HCT116 (cell line): ENCODE results near the gene ARPC5. TPM values are rescaled to one million over a fixed set of nuclear protein-coding genes. Genes with fewer than 3 reads are reported as not detected.
A peak's percentile ranks its signal among the peaks of the same experiment; 100 is the strongest.

ENCODE experiments used
- ATAC-seq: fragments of 200-7000 bp; cut with Tn5 transposase; 2 replicates; pipeline ENCODE4 v1.9.1; 2020; ENCODE audit warnings: mild to moderate bottlenecking, moderate library complexity
- BruUV-seq: library from RNA; stranded (reverse); fragments of 400-500 nt; replicated peaks from 2 replicates; lab custom pipeline; 2021; lab: Mats Ljungman, UMichigan
- CTCF ChIA-PET: fragments of 300-600 bp; sonication (Branson Sonifier 250); formaldehyde crosslinking; loops from one replicate; lab custom pipeline; 2021; ENCODE audit warnings: antibody characterized with exemption; lab: Charles Lee
- POLR2A ChIA-PET: fragments of 300-600, 350-600 bp; sonication (Branson Sonifier 250); formaldehyde crosslinking; loops from one replicate; lab custom pipeline; 2021; ENCODE audit warnings: antibody characterized with exemption; lab: Charles Lee
- RAD21 ChIA-PET, 2 experiments: fragments of 300-600 bp; sonication (Branson Sonifier 250); formaldehyde crosslinking; loops; one replicate each; lab custom pipeline; 2023; ENCODE audit warnings: low total read pairs in 2 of 2; ENCODE audit not compliant: uncharacterized antibody in 2 of 2, unreplicated experiment in 2 of 2, low non-redundant PET in 1 of 2; lab: Charles Lee
- DNase-seq: peaks from one replicate; pipeline ENCODE4 v3.0.0-alpha.2; 2010; ENCODE audit warnings: low read depth, low spot score
- H2AFZ ChIP-seq: fragments of 200-600 bp; shearing (Covaris generic), sonication (generic); 2 replicates; pipeline ENCODE4 v1.6.1; 2017; ENCODE audit warnings: low read depth, mixed run types, mixed read lengths, antibody characterized with exemption, low read length; ENCODE audit not compliant: poor library complexity, severe bottlenecking
- H3K27ac ChIP-seq: 2 replicates; pipeline ENCODE4 v1.5.1; 2012; ENCODE audit warnings: low read depth, low read length
- H3K27me3 ChIP-seq: fragments of 200-600 bp; sonication (generic); 2 replicates; pipeline ENCODE4 v1.6.1; 2016; ENCODE audit warnings: mixed run types, low read length, mixed read lengths; ENCODE audit not compliant: insufficient read depth
- H3K36me3 ChIP-seq, 2 experiments: fragments of 200-500 bp in 1 of 2; fragments of 200-600 bp in 1 of 2; sonication (Bioruptor generic) in 1 of 2; sonication (generic) in 1 of 2; 2 replicates each; pipeline versions ENCODE4 v1.5.1 to v1.6.1; 2014 to 2016; ENCODE audit warnings: low read length in 2 of 2, inconsistent platforms in 1 of 2, mixed read lengths in 1 of 2, mixed run types in 1 of 2; ENCODE audit not compliant: insufficient read depth in 2 of 2, control insufficient read depth in 1 of 2
- H3K4me1 ChIP-seq, 2 experiments: fragments of 200-600 bp in 1 of 2; sonication (generic) in 1 of 2; 2 replicates each; pipeline versions ENCODE4 v1.5.1 to v1.6.1; 2012 to 2017; ENCODE audit warnings: low read length in 2 of 2, inconsistent platforms in 1 of 2, mild to moderate bottlenecking in 1 of 2, mixed read lengths in 1 of 2, mixed run types in 1 of 2, moderate library complexity in 1 of 2; ENCODE audit not compliant: insufficient read depth in 2 of 2, control insufficient read depth in 1 of 2
- H3K4me2 ChIP-seq: fragments of 200-600 bp; sonication (generic); 2 replicates; pipeline ENCODE4 v1.6.1; 2017; ENCODE audit warnings: mixed run types, low read length, mixed read lengths
- H3K4me3 ChIP-seq, 2 experiments: fragments of 200-600 bp in 1 of 2; sonication (generic) in 1 of 2; replicated peaks in 1 of 2; 2 replicates each; pipeline ENCODE4 v1.5.1; 2011 to 2016; ENCODE audit warnings: low read length in 2 of 2, control low read depth in 1 of 2, low read depth in 1 of 2, mild to moderate bottlenecking in 1 of 2, mixed read lengths in 1 of 2, mixed run types in 1 of 2
- H3K79me2 ChIP-seq: fragments of 200-600 bp; sonication (generic); 2 replicates; pipeline ENCODE4 v1.6.1; 2017; ENCODE audit warnings: mild to moderate bottlenecking, mixed run types, low read length, moderate library complexity, mixed read lengths; ENCODE audit not compliant: insufficient read depth
- H3K9ac ChIP-seq: fragments of 200-600 bp; sonication (generic); 2 replicates; pipeline ENCODE4 v1.6.1; 2016; ENCODE audit warnings: low read length, mixed read lengths
- H3K9me2 ChIP-seq: fragments of 200-600 bp; sonication (generic), shearing (Covaris generic); 2 replicates; pipeline ENCODE4 v1.6.1; 2017; ENCODE audit warnings: mixed run types, mild to moderate bottlenecking, moderate library complexity; ENCODE audit not compliant: insufficient read depth
- H3K9me3 ChIP-seq, 2 experiments: fragments of 200-500 bp in 1 of 2; fragments of 200-600 bp in 1 of 2; sonication (Bioruptor generic) in 1 of 2; sonication (generic) in 1 of 2; 2 replicates each; pipeline ENCODE4 v1.6.1; 2014 to 2017; ENCODE audit warnings: low read length in 2 of 2, mixed read lengths in 2 of 2, inconsistent platforms in 1 of 2, low read depth in 1 of 2, mild to moderate bottlenecking in 1 of 2, mixed run types in 1 of 2, moderate library complexity in 1 of 2; ENCODE audit not compliant: control insufficient read depth in 1 of 2, insufficient read depth in 1 of 2
- H4K20me1 ChIP-seq: fragments of 200-600 bp; sonication (generic), shearing (Covaris generic); 2 replicates; pipeline ENCODE4 v1.6.1; 2017; ENCODE audit warnings: mixed run types, mild to moderate bottlenecking, moderate library complexity; ENCODE audit not compliant: insufficient read depth
- CTCF ChIP-seq, 3 experiments: fragments of 200-600 bp in 1 of 3; sonication (generic) in 1 of 3; IDR thresholded peaks in 2 of 3; conservative IDR thresholded peaks in 1 of 3; 2 replicates each; pipeline ENCODE4 v1.5.1; 2012 to 2017; ENCODE audit warnings: low read depth in 2 of 3, low read length in 2 of 3, antibody characterized with exemption in 1 of 3, borderline replicate concordance in 1 of 3, control low read depth in 1 of 3, mild to moderate bottlenecking in 1 of 3, mixed read lengths in 1 of 3, mixed run types in 1 of 3, moderate library complexity in 1 of 3; ENCODE audit not compliant: insufficient read depth in 1 of 3
- EGR1 ChIP-seq: IDR thresholded peaks from 2 replicates; pipeline ENCODE4 v1.6.1; 2012; ENCODE audit warnings: low read depth
- SP1 ChIP-seq: IDR thresholded peaks from 2 replicates; pipeline ENCODE4 v1.6.1; 2012; ENCODE audit warnings: low read depth
- intact Hi-C: fragments of 100-400 bp; cut with micrococcal nuclease; formaldehyde crosslinking; loops from 2 replicates; pipeline ENCODE4 v1.10.0; 2022
- total RNA-seq: library from RNA; stranded (reverse); gene quantifications from one replicate; pipeline ENCODE4 v1.2.1, GENCODE V29; 2021; ENCODE audit not compliant: unreplicated experiment

ARPC5 gene
- total RNA-seq, 1 experiment from 2014 or later, result 71.5 TPM

GRCh38 chr1:183673605-183674323 lies 38.2 kb upstream of the ARPC5 start:
- H3K9me2 ChIP-seq, result no peaks in the 10 kb centered on the region
- RAD21 ChIA-PET, result no interaction called here
- TF ChIP-seq SP1, result no peak
- H3K4me3 ChIP-seq, result no peak overlapping the region
- H3K9me3 ChIP-seq, result peaks cover 0 to 4% of the 10 kb centered on the region in 2 experiments; a peak in 1 of 4 replicates
- no peaks in the 10 kb centered on the region for H4K20me1 ChIP-seq
- CTCF ChIA-PET, result interaction anchor here (3.1 kb wide), 1 partner anchor 11 kb away, joined by 19 read pairs; no protein-coding TSS in a partner anchor
- no peaks in the 10 kb centered on the region for H3K36me3 ChIP-seq
- no peaks in the 10 kb centered on the region for H3K79me2 ChIP-seq
- no TSS peak for BruUV-seq
- H3K27ac ChIP-seq, result no peak overlapping the region
- DNase-seq (no peak), ATAC-seq (no peak)
- no peaks in the 10 kb centered on the region for H3K27me3 ChIP-seq
- intact Hi-C loops, result no loop called here
- POLR2A ChIA-PET, result no interaction called here
- no peak overlapping the region for H3K9ac ChIP-seq
- no peak overlapping the region for H2AFZ ChIP-seq
- H3K4me1 ChIP-seq, result no peaks in the 10 kb centered on the region
- no peak overlapping the region for H3K4me2 ChIP-seq

GRCh38 chr1:183670169-183670568 lies 34.6 kb upstream of the ARPC5 start:
- H3K27me3 ChIP-seq, result no peaks in the 10 kb centered on the region
- no peak overlapping the region for H3K4me3 ChIP-seq
- ChIA-PET POLR2A (no interaction called here), RAD21 (no interaction called here), CTCF (interaction anchor here (1.0 kb wide), 2 partner anchors 15 to 246 kb away, joined by 3 to 5 read pairs; no protein-coding TSS in a partner anchor)
- no peak overlapping the region for H3K9ac ChIP-seq
- no peak overlapping the region for H3K4me2 ChIP-seq
- peaks cover 0 to 4% of the 10 kb centered on the region in 2 experiments; a peak in 1 of 4 replicates for H3K9me3 ChIP-seq
- no peaks in the 10 kb centered on the region for H3K4me1 ChIP-seq
- no peak overlapping the region for H2AFZ ChIP-seq
- ATAC-seq (peak; percentile 38; the same call in 1 of the 2 replicates), DNase-seq (no peak)
- H3K27ac ChIP-seq, result no peak overlapping the region
- H3K79me2 ChIP-seq, result no peaks in the 10 kb centered on the region
- no peaks in the 10 kb centered on the region for H4K20me1 ChIP-seq
- intact Hi-C loops, result no loop called here
- H3K9me2 ChIP-seq, result no peaks in the 10 kb centered on the region
- TF ChIP-seq SP1, result no peak
- peak in 2 of 3 experiments; percentile 18 to 45; a peak in 3 of 6 replicates for TF ChIP-seq CTCF (IDR thresholded peaks at IDR 0.05 in 2 of 3, conservative IDR thresholded peaks at IDR 0.05 in 1 of 3; ENCODE audit: borderline replicate concordance in 1 of 3, insufficient read depth in 1 of 3, low read depth in 2 of 3, low read length in 2 of 3)
- no peak for TF ChIP-seq EGR1
- no TSS peak for BruUV-seq
- H3K36me3 ChIP-seq, result no peaks in the 10 kb centered on the region
